PC-9 (cell line): ENCODE data around the gene KIF17. TPM values are rescaled to one million over a fixed set of nuclear protein-coding genes. Genes with fewer than 3 reads are reported as not detected.

Source experiments
- BruUV-seq: library from RNA; stranded (reverse); fragments of 400-500 nt; replicated peaks from 2 replicates; lab custom pipeline; 2021; lab: Mats Ljungman, UMichigan
- CTCF ChIA-PET: fragments of 300-600 bp; sonication (Branson Sonifier 250); formaldehyde crosslinking; loops from one replicate; lab custom pipeline; 2022; ENCODE audit warnings: antibody characterized with exemption; lab: Charles Lee
- POLR2A ChIA-PET: fragments of 300-600 bp; sonication (Branson Sonifier 250); formaldehyde crosslinking; loops from one replicate; lab custom pipeline; 2022; ENCODE audit warnings: antibody characterized with exemption; ENCODE audit not compliant: unreplicated experiment; lab: Charles Lee
- DNase-seq, 2 experiments: peaks; one replicate each; pipeline versions ENCODE4 v3.0.0 to v3.0.0-alpha.2; 2015 to 2022; ENCODE audit warnings: mixed read lengths in 1 of 2
- H2AFZ ChIP-seq: fragments of 200-600 bp; sonication (generic); 2 replicates; pipeline ENCODE4 v1.8.1; 2017; ENCODE audit warnings: antibody characterized with exemption
- H3F3A ChIP-seq: fragments of 200-600 bp; sonication (generic); 2 replicates; pipeline ENCODE4 v1.8.1; 2017; ENCODE audit warnings: antibody characterized with exemption, mild to moderate bottlenecking, low read depth; ENCODE audit not compliant: insufficient read depth
- H3K27ac ChIP-seq: fragments of 200-600 bp; sonication (generic); 2 replicates; pipeline ENCODE4 v1.6.1; 2016; ENCODE audit warnings: mixed run types
- H3K27me3 ChIP-seq: fragments of 200-600 bp; sonication (generic); 2 replicates; pipeline ENCODE4 v1.6.1; 2016; ENCODE audit warnings: low read depth, mixed run types; ENCODE audit not compliant: insufficient read depth
- H3K36me3 ChIP-seq: fragments of 200-600 bp; sonication (generic); 2 replicates; pipeline ENCODE4 v1.6.1; 2016; ENCODE audit warnings: low read depth, mixed run types
- H3K4me1 ChIP-seq: fragments of 200-600 bp; sonication (generic); replicated peaks from 2 replicates; pipeline ENCODE4 v1.6.1; 2016; ENCODE audit warnings: mixed run types; ENCODE audit not compliant: insufficient read depth
- H3K4me2 ChIP-seq: fragments of 200-600 bp; sonication (generic); 2 replicates; pipeline ENCODE4 v1.6.1; 2017; ENCODE audit warnings: mixed run types
- H3K4me3 ChIP-seq: fragments of 200-600 bp; sonication (generic); 2 replicates; pipeline ENCODE4 v1.6.1; 2016; ENCODE audit warnings: mixed run types
- H3K79me2 ChIP-seq: fragments of 200-600 bp; sonication (generic); 2 replicates; pipeline ENCODE4 v1.6.1; 2017; ENCODE audit warnings: low read depth, mixed run types
- H3K9me2 ChIP-seq: fragments of 200-600 bp; sonication (generic); 2 replicates; pipeline ENCODE4 v1.8.1; 2017; ENCODE audit warnings: mild to moderate bottlenecking; ENCODE audit not compliant: insufficient read depth
- H3K9me3 ChIP-seq: fragments of 200-600 bp; sonication (generic); 2 replicates; pipeline ENCODE4 v1.8.1; 2016; ENCODE audit warnings: low read depth; ENCODE audit not compliant: insufficient read depth
- H4K20me1 ChIP-seq: fragments of 200-600 bp; sonication (generic); 2 replicates; pipeline ENCODE4 v1.8.1; 2017; ENCODE audit not compliant: insufficient read depth
- EZH2 ChIP-seq: fragments of 200-600 bp; sonication (generic); IDR thresholded peaks from 2 replicates; pipeline ENCODE4 v1.8.0; 2017; ENCODE audit warnings: antibody characterized with exemption, low read depth
- intact Hi-C: fragments of 100-400 bp; cut with micrococcal nuclease; formaldehyde crosslinking; loops from one replicate; pipeline ENCODE4 v1.10.0; 2022; ENCODE audit not compliant: unreplicated experiment
- total RNA-seq: library from RNA; stranded (reverse); gene quantifications from 2 replicates; pipeline ENCODE4 v1.2.3, GENCODE V29; 2021
- TF ChIP-seq, protein P1 (sequence below): fragments of 200-600 bp; sonication (generic); conservative IDR thresholded peaks from 2 replicates; pipeline ENCODE4 v1.6.1; 2017; ENCODE audit warnings: mixed run types, antibody characterized with exemption, mild to moderate bottlenecking, moderate library complexity

Gene KIF17
- total RNA-seq, 1 experiment from 2014 or later, result 1.2 TPM

DNA sequence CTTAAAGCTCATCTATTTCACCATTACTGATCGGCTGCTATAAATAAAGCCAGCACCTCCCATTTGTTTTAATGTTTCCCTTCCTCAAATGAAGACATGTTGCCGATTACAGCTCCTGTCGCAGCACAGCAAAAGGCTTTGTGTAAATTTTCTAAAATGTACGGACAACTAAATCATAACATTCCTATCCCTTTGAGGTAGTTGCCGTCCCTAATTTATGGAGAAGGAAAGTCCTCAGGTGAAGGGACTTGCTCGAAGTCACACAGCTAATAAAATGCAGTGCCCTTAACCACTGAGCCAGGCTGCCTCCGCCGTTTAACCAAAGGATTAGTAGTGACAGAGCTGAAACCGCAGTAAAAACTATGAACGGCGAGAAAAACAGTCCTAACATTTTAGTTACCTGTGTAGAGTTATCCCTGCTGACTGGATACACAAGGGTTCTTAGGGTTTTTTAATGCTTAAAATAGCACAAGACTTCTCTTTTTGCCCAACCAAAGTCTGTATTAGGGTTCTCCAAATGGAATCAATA, 83.7 kb downstream of the KIF17 start:
- POLR2A ChIA-PET, result interaction anchor here (0.5 to 1.0 kb wide), 8 partner anchors 21 to 354 kb away, joined by 3 to 23 read pairs (median 6); partner anchors contain the start of genes CDA and MUL1
- BruUV-seq, result TSS peak; percentile 43
- 0 out of 2 replicates have a peak overlapping the region, but pooled peaks have one; percentile 26 for H3K27ac ChIP-seq

DNA sequence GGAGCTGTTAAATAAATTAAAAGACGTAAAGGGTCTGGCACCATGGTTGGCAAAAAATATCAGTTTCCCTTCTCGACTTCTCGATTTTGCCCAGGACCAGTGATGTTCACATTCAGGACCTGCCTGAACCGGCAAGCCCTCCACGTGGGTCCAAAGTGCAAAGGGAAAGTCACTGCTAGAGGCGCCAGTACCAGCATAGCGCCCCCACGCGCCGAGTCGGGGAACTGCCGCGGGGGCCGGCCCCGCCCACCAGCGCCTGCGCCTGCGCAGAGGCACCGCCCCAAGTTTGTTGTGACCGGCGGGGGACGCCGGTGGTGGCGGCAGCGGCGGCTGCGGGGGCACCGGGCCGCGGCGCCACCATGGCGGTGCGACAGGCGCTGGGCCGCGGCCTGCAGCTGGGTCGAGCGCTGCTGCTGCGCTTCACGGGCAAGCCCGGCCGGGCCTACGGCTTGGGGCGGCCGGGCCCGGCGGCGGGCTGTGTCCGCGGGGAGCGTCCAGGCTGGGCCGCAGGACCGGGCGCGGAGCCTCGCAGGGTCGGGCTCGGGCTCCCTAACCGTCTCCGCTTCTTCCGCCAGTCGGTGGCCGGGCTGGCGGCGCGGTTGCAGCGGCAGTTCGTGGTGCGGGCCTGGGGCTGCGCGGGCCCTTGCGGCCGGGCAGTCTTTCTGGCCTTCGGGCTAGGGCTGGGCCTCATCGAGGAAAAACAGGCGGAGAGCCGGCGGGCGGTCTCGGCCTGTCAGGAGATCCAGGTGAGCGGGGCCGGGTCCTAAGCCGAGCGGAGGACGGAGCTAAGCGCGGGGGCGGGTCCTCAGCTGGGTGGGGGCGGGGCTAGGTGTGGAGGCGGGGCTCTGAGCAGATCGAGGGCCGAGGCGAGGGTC, 84.4 kb downstream of the KIF17 start, which contains the start of gene PINK1:
Gene PINK1 (plus strand): TSS at position 269 of the 875 bp plus-strand sequence. CDS start 91 bp downstream, at position 360.
- Histone ChIP-seq H3K9me2 (no peaks in the 10 kb centered on the region), H3F3A (0 out of 2 replicates have a peak, but pooled peaks cover 10% of the 10 kb centered on the region), H3K27me3 (no peaks in the 10 kb centered on the region), H4K20me1 (no peaks in the 10 kb centered on the region), H3K79me2 (no peaks in the 10 kb centered on the region), H2AFZ (peak within 1 kb of the TSS; percentile 81), H3K4me2 (peak within 1 kb of the TSS; percentile 95), H3K4me1 (peaks cover 19% of the 10 kb centered on the region), H3K36me3 (no peaks in the 10 kb centered on the region), H3K27ac (0 out of 2 replicates have a peak within 1 kb of the TSS, but pooled peaks have one; percentile 26), H3K4me3 (peak within 1 kb of the TSS; percentile 58), H3K9me3 (no peaks in the 10 kb centered on the region)
- TF ChIP-seq, protein P1, sequence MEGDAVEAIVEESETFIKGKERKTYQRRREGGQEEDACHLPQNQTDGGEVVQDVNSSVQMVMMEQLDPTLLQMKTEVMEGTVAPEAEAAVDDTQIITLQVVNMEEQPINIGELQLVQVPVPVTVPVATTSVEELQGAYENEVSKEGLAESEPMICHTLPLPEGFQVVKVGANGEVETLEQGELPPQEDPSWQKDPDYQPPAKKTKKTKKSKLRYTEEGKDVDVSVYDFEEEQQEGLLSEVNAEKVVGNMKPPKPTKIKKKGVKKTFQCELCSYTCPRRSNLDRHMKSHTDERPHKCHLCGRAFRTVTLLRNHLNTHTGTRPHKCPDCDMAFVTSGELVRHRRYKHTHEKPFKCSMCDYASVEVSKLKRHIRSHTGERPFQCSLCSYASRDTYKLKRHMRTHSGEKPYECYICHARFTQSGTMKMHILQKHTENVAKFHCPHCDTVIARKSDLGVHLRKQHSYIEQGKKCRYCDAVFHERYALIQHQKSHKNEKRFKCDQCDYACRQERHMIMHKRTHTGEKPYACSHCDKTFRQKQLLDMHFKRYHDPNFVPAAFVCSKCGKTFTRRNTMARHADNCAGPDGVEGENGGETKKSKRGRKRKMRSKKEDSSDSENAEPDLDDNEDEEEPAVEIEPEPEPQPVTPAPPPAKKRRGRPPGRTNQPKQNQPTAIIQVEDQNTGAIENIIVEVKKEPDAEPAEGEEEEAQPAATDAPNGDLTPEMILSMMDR, result peak; percentile 91
- TF ChIP-seq EZH2, result no peak
- BruUV-seq, result no TSS peak
- DNase-seq, result peak; percentile 52 to 87
- ChIA-PET CTCF (interaction anchor here (0.5 to 1.7 kb wide), 10 partner anchors 15 to 453 kb away, joined by 3 to 16 read pairs (median 4); partner anchors contain the start of gene CDA), POLR2A (interaction anchor here (0.5 to 1.0 kb wide), 8 partner anchors 20 to 354 kb away, joined by 3 to 23 read pairs (median 6); partner anchors contain the start of genes CDA and MUL1)
- intact Hi-C loops, result loop anchor here (1.0 to 10.0 kb wide), 4 partner anchors 21 to 709 kb away; partner anchors contain the start of gene PLA2G2E

More for the DNA sequence above, 83.7 kb downstream of the KIF17 start:
- Histone ChIP-seq H3K9me3 (no peaks in the 10 kb centered on the region), H3K4me2 (peak overlapping the region; percentile 95), H3K4me1 (peaks cover 19% of the 10 kb centered on the region), H3K36me3 (no peaks in the 10 kb centered on the region), H3F3A (0 out of 2 replicates have a peak, but pooled peaks cover 10% of the 10 kb centered on the region), H3K9me2 (no peaks in the 10 kb centered on the region), H3K4me3 (peak overlapping the region; percentile 58), H3K27me3 (no peaks in the 10 kb centered on the region), H4K20me1 (no peaks in the 10 kb centered on the region), H2AFZ (peak overlapping the region; percentile 79), H3K79me2 (no peaks in the 10 kb centered on the region)
- intact Hi-C loops, result loop anchor here (1.0 to 10.0 kb wide), 3 partner anchors 57 to 709 kb away; partner anchors contain the start of gene PLA2G2E
- no peak for DNase-seq
- CTCF ChIA-PET, result interaction anchor here (0.5 to 1.7 kb wide), 7 partner anchors 20 to 454 kb away, joined by 3 to 16 read pairs (median 5); partner anchors contain the start of gene CDA
- TF ChIP-seq EZH2, result no peak
- TF ChIP-seq, protein P1, result no peak

DNA sequence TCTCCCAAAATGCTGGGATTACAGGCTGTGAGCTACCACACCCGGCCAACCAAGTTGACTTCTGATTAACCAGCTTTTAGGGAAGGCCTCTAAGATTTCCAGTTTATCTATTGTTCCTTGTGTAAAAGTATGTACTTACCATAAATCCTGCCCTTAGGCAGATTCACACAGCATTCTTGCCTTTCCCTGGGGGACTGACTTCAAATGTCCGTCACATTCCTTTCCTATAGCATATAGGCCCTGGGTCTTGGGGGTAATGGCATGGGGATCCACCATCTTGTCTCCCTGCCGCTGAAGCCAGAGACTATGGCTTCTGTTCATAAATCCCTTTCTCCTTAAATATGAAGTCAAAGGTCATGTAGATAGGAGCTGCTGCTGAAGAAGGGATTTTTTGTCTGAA, 85.4 kb downstream of the KIF17 start:
- DNase-seq, result no peak
- intact Hi-C loops, result loop anchor here (2.0 to 10.0 kb wide), 3 partner anchors 20 to 708 kb away; partner anchors contain the start of gene PLA2G2E
- Histone ChIP-seq H3K27ac (no peak overlapping the region), H3K27me3 (no peaks in the 10 kb centered on the region), H3F3A (0 out of 2 replicates have a peak, but pooled peaks cover 10% of the 10 kb centered on the region), H3K9me3 (no peaks in the 10 kb centered on the region), H2AFZ (no peak overlapping the region), H4K20me1 (no peaks in the 10 kb centered on the region), H3K4me2 (peak overlapping the region; percentile 64; the same call in 1 of the 2 replicates), H3K9me2 (no peaks in the 10 kb centered on the region), H3K4me1 (peaks cover 19% of the 10 kb centered on the region), H3K79me2 (no peaks in the 10 kb centered on the region), H3K36me3 (no peaks in the 10 kb centered on the region), H3K4me3 (no peak overlapping the region)
- ChIA-PET POLR2A (interaction anchor here (0.7 kb wide), 2 partner anchors 23 to 38 kb away, joined by 3 to 4 read pairs; no protein-coding TSS in a partner anchor), CTCF (interaction anchor here (0.6 to 1.7 kb wide), 3 partner anchors 14 to 100 kb away, joined by 3 to 11 read pairs (median 3); no protein-coding TSS in a partner anchor)
- no TSS peak for BruUV-seq
- TF ChIP-seq EZH2, result no peak
- TF ChIP-seq, protein P1, result no peak
